NB4 (cell line): Measurements from ENCODE around the gene EFNA4.

Source experiments
- DNase-seq: peaks from one replicate; pipeline ENCODE4 v3.0.0; 2010; ENCODE audit warnings: low read depth
- H3K4me3 ChIP-seq: one replicate; pipeline ENCODE4 v1.5.1; 2011; ENCODE audit warnings: mild to moderate bottlenecking, low read depth, low read length, moderate library complexity
- MYC ChIP-seq: IDR thresholded peaks from 2 replicates; pipeline ENCODE4 v1.6.1; 2011; ENCODE audit warnings: low read depth, low read length
- POLR2A ChIP-seq: IDR thresholded peaks from 2 replicates; pipeline ENCODE4 v1.6.1; 2011; ENCODE audit warnings: mild to moderate bottlenecking; ENCODE audit not compliant: insufficient read length; ENCODE audit errors: extremely low read depth
- TF ChIP-seq, protein P1 (sequence below): IDR thresholded peaks from one replicate; pipeline ENCODE4 v1.5.1; 2012; ENCODE audit warnings: low read depth, low read length
- TF ChIP-seq, protein P2 (sequence below): IDR thresholded peaks from 2 replicates; pipeline ENCODE4 v1.6.1; 2011; ENCODE audit warnings: low read depth, low read length

EFNA4 gene

DNA sequence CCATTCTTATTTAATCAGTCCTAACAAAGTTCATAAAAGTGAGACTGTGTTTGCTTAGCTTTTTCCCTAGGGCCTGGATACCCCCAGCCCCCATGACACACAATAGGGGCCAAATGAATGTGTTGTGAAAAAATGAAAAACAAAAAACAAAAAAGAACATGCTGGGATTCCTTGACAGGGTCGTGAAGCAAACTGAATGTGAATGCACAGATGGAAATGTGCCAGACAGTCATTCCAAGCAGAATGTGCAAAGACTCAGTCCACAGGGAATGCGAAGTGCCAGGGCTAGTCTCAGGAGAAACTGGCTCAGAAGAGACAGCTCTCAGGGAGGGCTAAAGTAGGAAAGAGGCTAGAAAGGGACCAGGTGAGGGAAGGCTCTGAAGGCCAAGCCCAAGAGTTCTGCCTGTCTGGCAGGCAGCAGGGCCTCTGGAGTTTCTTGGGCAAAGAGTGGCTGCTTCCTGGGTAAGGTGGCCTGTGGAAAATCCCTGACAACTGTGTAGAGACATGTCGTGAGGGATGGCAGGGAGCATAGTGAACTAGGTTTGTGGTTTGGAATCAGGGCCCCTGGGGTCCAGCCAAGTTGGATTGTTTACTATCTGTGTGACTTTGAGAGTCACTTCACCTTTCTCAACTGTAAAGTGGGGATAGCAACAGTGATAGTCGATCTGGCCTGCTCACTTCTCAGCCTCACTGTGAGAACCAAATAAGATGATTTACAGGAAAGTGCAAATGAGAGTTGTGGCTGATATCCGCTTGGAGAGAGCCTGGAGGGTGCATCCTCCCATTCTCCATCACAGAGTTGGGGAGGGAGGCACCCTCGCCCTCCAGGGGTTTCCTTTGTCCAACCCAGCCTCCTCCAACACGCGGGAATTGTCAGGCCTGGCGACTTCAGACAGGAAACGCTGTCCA is 13.6 kb upstream of the EFNA4 start:
- no peak for TF ChIP-seq MYC
- TF ChIP-seq, protein P1, sequence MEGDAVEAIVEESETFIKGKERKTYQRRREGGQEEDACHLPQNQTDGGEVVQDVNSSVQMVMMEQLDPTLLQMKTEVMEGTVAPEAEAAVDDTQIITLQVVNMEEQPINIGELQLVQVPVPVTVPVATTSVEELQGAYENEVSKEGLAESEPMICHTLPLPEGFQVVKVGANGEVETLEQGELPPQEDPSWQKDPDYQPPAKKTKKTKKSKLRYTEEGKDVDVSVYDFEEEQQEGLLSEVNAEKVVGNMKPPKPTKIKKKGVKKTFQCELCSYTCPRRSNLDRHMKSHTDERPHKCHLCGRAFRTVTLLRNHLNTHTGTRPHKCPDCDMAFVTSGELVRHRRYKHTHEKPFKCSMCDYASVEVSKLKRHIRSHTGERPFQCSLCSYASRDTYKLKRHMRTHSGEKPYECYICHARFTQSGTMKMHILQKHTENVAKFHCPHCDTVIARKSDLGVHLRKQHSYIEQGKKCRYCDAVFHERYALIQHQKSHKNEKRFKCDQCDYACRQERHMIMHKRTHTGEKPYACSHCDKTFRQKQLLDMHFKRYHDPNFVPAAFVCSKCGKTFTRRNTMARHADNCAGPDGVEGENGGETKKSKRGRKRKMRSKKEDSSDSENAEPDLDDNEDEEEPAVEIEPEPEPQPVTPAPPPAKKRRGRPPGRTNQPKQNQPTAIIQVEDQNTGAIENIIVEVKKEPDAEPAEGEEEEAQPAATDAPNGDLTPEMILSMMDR, result no peak
- no peak for TF ChIP-seq POLR2A
- TF ChIP-seq, protein P2, sequence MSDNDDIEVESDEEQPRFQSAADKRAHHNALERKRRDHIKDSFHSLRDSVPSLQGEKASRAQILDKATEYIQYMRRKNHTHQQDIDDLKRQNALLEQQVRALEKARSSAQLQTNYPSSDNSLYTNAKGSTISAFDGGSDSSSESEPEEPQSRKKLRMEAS, result no peak; the same call in 1 of the 2 replicates
- no peak for DNase-seq
- peak overlapping the region; percentile 70 for H3K4me3 ChIP-seq

DNA sequence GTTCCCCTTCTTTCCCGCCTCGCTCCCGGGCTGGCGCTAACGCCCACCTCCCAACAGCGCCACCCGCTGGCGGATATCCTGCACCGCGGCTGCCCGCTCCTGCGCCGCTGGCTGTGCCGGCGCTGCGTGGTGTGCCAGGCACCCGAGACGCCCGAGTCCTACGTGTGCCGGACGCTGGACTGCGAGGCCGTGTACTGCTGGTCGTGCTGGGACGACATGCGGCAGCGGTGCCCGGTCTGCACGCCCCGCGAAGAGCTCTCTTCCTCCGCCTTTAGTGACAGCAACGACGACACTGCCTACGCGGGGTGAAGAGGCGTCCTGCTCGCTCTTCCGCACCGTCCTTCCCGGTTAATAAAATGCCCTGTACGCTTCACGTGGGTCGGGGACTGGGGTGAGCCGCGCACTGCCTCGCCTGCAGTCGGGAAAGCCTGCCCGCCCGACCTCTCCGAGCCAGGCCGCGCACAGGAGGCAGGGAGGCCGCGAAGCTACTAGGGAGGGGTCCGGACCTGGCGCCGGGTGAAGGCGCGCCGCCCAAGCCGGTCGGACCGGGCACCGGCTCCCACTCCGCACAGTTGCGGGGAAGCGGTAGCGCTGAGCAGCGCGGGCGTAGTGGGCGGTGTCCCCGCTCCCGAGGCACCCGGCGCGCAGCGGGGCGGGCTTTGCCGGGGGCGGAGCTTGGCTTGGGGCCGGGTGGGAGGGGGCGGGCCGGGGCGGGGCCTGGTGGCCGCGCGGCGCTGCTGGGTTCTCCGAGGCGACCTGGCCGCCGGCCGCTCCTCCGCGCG is 12.8 kb upstream of the EFNA4 start, which contains the start of gene ADAM15:
TSS of gene ADAM15 (plus strand) at position 757 of the 782 bp plus-strand sequence. CDS start 71 bp downstream, outside the sequence.
- H3K4me3 ChIP-seq, result peak within 1 kb of the TSS; percentile 71
- TF ChIP-seq POLR2A, result peak; percentile 78
- TF ChIP-seq MYC, result no peak
- TF ChIP-seq, protein P1, result peak; percentile 79
- DNase-seq, result peak; percentile 89

DNA sequence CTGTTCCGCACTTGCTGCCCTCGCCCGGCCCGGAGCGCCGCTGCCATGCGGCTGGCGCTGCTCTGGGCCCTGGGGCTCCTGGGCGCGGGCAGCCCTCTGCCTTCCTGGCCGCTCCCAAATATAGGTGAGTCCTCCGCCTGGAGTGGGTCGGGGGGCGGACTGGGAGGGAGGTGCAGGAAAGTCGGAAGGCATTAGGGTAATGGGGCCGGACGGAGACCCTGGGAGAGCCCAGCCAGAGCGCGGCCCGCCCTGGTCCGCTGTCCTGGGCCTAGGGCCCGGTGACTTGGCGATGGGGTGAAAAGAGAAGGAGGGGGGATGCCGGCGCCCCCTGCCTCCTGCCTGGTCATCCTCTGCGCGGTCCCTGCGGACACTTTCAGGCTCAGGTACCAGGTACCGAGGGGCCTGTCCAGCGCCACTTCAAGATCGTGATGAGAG is 12.2 kb upstream of the EFNA4 start:
- TF ChIP-seq, protein P2, result peak; percentile 76; the same call in 1 of the 2 replicates
- TF ChIP-seq POLR2A, result no peak
- peak; percentile 79 for TF ChIP-seq MYC
- TF ChIP-seq, protein P1, result no peak

DNA sequence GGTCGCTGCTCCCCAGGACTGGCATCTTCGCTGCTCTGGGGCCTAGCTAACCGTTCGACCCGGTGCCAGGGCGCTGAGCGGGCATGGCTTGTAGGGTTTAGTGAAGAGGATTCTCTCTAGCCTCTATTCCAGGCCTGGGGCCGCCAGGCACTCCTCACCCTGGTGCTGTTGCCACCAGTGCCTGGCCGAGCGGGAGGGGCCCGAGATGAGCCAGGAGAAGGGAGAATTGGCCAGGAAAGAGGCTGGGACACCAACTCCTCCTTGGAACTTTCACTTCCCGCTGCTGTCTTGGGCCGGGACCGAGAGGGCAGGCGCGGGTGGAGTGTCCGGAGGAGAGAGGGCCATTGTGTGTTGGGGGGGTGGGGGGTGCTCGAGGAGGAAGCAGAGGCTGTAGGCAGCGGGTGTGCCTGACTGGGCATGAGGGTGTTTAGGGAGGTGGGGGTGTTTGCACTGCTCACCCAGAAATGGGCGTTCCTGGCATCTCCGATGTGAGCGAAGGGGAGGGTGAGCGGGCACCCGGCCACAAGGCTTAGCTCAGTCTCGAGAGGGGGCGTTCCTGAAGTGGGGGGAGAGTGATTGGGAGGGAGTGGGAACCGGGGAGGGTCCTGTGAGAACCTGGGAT is 11.7 kb upstream of the EFNA4 start:
- peak; percentile 60 for DNase-seq
- peak overlapping the region; percentile 71 for H3K4me3 ChIP-seq
- TF ChIP-seq, protein P1, result no peak
- TF ChIP-seq POLR2A (no peak), MYC (no peak)
- TF ChIP-seq, protein P2, result no peak

More for the DNA sequence above, 12.2 kb upstream of the EFNA4 start:
- DNase-seq, result no peak
- H3K4me3 ChIP-seq, result peak overlapping the region; percentile 71
